ENCODE data around the gene SLC4A8.
A peak's percentile ranks its signal among the peaks of the same experiment; 100 is the strongest.
"Not testable (repeated sequence)": the region's sequence is repeated elsewhere in the genome, so short reads cannot be mapped to it uniquely, and the experiment has no call there.

Gene SLC4A8

DNA sequence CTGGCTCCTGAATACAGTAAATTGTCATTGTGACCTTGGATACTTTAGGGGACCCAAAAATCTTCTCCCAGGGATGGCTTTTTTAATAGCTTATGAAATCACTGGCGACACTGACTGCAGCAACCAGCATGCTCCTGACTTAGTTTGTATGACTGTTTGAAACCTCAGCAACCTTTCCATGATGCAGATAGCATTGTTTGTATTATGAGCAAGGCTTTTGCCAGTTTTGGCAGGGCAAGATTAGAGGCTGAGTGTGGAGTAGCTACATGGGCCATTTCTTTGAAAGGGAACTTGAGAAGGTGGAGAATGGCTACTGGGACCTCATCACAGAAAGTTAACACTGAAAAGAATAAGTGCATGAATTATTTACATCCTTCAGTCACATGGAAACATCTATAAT lies 50.9 kb downstream of the SLC4A8 start:
- DNase-seq (ENCODE audit: low read depth in 2 of 2) = no peak

DNA sequence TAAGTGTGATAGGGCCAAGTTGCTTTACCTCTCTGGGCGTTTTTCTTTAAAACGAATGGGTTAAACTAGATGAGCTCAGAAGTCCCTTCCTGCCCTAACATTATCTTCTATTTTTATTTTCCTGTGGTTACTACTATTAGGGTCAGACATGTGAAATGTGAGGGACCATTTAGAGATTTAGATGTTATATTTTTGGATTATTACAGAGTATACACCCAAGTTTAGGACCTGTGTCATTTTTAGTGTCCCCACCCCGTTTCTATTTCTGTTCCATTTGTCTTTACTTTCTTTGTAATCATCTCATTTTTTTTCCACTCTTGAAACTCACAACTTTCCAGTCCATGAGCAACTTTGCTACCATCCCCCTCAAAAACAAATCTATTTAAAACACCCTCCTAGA lies 56.3 kb downstream of the SLC4A8 start:
- DNase-seq (ENCODE audit: low read depth in 2 of 2) = no peak

DNA sequence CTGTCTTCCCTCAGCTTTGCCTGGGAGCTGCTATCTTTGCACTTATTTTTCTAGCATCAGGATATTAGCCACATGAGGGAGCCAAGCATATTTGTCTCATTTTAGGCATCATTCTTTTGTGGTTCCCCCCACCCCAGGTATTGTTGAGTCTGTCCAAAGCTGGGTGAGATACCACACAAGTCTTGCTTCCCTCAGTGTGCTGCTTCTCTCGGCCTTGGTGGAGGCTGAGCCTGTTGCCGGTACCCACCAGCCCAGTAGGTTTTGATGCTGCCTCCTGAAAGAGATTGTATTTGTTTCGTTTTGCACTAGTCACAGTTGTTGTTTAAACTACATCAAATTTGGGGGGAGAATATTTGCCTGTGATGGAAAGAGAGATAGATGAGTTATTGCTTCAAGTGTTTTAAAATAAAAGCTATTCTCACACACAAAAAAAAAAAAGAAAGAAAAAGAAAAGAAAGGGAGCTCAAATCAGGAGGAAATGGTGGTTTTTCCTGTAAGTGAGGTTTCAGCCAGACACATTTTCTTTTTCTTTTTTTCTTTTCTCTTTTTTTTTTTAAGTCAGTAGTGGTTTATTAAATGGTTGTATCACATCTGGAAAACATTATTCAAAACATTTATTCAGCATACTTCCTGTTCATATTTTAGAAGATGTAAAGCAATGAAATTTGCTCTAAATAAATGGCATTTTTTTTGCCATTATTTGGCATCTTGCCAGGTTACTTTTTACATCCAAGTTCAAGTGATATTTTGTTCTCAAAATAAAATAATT lies 58.5 kb downstream of the SLC4A8 start:
- DNase-seq (ENCODE audit: low read depth in 2 of 2) = peak in 1 of 2 donors; percentile 4

DNA sequence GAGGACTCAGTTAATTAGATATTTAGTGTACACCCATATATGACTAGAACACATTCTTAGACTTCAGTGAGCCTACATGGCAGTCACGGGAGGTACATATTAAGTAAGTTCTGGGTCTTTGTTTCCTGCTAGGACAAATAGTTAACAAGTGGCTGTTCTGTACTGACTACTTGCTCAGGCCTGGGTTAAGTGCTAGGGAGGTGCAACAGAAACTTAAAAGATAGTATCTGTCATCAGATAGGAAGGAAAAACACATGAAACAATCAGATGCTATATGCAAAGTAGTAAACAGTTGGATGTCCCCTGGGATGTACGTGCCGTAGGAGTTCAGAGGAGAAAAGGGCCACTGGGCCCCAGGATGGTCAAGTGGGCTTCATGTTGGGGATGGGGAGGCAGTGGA lies 59.5 kb downstream of the SLC4A8 start:
- DNase-seq (ENCODE audit: low read depth in 2 of 2) = no peak

DNA sequence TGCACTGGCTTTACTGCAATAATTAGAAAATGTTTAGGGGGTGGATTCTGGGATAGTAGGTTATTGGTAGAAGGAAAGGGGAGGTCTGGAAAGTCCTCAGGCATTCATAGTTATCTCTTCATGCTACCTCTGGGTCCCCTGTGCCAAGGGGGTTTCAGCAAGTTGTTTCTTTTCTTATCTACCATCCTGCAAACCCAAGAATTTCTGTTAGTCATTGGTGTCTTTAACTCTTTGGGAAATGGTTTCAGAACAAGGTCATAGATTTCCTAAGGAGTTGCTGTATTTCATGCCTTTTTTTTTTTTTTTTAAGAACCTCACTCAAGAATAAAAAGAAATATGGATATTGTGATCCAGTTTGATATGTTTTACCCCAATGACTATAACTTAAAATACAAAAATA lies 63.6 kb downstream of the SLC4A8 start:
- DNase-seq (ENCODE audit: low read depth in 2 of 2) = no peak

DNA sequence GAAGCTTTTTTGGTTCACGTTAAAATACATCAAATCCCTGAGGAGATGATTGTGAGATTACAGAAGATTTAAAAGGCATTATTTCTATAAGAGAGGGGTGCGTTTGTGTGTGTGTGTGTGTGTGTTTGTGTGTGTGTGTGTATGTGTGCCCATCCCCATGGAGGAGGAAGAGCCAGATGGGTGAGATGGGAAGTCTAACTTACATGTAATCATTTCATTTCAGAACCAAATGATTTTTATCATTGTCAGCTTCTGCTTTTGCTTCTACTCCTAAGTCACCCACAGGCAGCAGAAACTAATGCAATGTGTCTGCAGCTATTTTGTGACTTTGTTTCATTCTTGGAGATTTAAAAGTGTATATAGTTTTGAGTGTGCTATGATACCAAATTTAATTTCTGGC lies 68.7 kb downstream of the SLC4A8 start:
- DNase-seq (ENCODE audit: low read depth in 2 of 2) = no peak

DNA sequence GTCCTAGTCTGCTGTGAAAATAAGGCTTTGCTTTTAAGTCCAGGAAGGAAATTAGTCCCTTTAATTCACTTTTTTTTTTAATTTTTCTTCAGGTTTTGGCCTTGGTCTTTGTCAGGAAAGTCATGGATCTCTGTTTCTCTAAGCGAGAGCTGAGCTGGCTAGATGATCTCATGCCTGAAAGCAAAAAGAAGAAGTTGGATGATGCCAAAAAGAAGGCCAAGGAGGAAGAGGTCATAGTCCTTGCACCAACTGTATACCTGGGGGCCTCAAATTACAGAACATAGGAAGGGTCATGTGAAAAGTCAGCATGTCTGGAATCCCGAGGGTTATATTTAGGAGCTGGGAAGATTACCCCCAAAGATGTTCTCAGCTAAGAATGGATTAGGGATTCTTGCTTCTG lies 72.3 kb downstream of the SLC4A8 start:
- DNase-seq (ENCODE audit: low read depth in 2 of 2) = no peak

DNA sequence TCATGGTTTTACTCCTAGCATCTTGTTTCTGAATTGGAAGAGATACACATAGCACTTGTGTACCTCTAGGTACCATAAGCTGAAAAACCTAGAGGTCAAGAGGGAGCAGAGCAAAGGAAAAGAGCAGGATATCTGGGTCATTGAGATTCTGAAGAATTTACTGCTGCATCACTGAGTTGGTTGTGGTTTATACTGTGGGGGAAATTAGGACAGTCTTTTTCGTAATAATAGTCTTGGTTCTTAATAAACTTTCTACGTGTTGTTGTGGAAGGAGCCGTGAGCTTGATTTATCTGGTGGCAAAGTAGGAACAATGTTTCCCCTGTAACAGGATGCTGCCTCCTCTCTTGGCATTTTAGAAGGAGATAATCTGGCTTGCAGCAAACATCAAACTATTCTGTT lies 80.2 kb downstream of the SLC4A8 start:
- no peak for DNase-seq (ENCODE audit: low read depth in 2 of 2)

DNA sequence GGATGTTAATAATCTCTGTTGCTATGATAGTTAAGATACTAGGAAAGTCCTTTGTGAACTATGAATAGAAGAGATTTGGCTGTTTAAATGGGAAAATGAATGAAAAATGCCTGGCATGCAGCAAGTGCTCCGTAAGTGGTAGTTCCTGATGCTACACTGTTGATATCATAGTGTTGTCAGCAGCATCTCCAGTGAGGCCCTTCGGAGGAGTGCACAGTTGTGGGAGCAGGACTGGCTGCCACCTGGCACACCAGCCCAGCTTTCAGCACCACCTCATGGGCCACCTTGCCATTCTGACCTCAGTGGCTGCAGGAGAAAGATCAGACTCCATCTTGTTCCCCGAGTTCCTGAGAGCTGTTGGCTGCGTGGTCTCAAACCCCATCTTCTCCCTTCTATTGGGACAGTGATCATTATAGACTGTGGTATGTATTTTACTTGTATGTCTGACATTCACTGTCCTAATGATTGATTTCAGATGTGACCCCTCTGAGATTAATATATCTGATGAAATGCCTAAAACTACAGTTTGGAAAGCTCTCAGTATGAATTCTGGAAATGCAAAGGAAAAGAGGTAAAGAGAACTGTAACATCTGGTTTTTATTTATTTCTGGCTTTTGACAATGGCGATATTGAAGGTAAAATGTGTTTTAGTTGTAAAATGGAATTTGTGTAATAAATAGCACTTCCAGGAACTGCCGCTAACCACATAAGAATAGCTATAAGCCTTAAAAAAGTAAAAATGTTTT lies 80.9 kb downstream of the SLC4A8 start:
- no peak for DNase-seq (ENCODE audit: low read depth in 2 of 2)

DNA sequence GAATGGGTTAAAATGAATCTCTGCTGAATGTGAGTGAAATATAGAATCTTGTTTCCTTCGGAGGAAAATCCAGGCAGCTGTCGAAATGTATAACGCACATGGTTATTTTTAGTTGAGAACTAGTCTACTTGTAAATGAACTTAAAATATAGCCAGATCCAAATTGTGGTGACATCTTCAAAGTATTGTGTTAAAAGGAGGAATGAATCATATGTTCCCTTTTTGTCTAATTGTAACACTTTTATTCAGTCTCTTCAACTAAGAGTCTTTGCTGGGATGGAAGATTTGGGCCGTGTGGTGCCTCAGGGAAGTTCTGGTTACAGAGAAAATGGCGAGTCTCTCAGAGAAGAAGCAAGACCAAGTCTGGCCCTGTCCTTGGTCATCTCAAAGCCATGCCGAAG lies 82.5 kb downstream of the SLC4A8 start:
- DNase-seq (ENCODE audit: low read depth in 2 of 2) = no peak

DNA sequence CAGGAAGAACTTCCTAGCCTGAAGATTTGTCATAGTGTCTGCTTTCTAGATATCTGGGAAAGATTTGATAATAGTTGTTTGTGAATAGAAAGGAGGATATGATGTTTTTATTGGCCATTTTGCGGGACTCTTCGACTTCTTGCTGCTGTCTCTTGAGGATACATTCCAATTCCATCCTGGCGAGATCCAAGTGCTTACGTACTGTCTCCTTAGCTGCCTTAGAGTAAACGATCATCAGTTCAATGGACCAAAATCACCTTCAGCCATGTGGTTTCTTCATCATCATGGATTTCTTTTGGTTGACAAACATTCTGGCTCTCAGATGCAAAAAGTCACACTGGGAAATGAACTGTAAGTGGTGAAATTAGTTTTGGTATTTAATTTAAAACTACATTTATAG lies 83.7 kb downstream of the SLC4A8 start:
- no peak for DNase-seq (ENCODE audit: low read depth in 2 of 2)

DNA sequence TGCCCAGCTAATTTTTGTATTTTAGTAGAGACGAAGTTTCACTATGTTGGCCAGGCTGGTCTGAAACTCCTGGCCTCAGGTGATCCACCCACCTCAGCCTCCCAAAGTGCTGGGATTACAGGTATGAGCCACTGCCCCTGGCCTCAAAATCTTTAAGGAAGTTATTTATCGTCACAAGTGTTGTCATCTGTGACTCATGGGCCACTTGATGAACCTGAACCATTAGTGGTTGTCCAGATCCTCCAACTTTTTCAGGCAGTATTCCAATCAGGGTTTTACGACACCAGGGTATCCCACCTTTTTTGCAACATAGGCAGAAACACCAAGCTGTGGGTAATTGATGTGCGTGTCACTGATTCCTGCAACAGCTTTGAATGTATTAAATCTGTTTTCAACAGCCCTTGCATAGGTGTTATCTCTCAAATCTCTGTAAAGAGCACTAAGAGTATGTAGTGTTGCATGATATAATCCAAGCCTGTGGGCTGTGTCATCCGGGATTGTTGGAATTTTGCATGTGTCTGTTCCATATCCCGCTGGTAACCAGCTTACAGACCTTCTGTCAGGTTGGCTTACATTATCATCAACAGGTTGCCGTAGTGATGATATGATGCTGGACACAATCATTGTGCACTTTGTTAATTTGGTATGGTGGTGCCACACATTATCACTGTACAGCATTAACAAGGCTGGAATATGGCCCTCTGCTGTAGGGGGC lies 87.1 kb downstream of the SLC4A8 start:
- DNase-seq (ENCODE audit: low read depth in 2 of 2) = no peak

DNA sequence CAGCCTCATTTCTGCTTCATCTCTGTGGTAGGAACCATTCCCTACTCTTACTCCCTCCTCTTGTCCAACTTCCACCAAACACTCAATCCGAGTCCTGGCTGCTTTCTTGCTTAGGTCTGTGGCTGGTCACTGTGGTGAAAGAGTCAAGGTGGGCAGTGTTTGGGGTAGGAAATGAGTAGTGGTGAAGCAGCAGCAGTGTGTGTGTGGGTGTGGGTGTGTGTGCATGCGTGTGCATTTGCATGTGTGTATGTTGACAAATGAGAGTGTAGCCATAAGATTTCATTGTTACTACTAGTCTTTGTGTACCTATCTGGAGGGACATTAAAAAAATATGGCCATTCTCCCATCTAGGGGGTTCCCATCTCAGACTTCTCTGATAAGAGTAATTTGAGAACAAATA lies 87.8 kb downstream of the SLC4A8 start:
- DNase-seq (ENCODE audit: low read depth in 2 of 2) = no peak

DNA sequence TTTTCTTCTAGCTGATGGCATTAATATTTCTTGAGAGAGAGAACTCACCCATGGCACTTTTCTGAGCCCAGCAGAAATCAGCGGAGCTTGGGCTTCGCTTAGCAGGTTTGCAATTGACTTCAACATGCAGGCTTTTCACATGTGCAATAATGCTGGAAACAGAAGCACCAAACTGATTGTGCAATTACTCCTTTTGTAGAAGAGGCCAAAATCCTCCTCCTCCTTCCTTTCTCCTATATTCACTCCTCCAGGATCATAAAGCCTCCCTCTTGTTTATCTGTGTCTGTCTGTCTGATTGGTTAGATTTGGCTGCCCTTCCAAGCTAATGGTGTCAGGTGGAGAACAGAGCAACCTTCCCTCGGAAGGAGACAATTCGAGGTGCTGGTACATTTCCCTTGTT lies 90.4 kb downstream of the SLC4A8 start:
- not testable (repeated sequence) for DNase-seq (ENCODE audit: low read depth in 2 of 2)

DNA sequence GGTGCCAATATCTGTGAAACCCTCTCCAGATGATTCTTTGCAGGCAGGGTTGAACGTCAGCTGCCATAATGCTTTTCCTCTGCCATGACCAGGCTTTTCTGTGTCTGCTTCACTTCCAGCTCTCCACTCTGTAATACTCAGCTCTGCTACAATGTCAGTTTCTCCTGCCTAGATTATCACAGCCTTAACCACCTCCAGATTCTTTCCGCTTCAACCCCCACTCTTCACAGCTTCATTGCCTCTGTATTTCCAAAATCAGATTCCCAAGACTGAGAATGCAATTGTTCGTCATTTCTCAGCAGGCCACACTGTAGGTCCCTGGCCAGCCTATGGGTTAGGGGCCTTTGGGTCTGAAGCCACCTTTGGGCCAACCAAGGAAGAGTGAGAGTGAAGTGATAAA lies 92.7 kb downstream of the SLC4A8 start:
- no peak for DNase-seq (ENCODE audit: low read depth in 2 of 2)

DNA sequence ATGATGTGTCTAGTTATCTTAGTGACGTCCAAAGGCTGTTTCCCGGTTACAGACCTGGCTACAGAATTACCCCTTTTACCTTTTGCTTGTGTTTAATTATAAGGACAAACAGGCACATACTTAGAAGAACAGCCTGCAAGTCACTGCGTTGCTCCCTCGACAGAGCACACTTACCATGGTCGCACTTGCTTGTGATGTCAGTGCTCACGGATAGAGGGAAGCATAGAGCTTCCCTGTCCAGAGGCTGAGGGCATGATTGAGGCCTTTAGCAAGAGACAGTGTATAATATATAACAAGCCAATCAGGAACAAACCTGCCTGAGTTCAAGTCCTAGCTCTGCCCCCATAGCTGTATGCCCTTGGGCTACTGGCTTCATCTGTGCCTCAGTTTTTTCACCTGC lies 93.2 kb downstream of the SLC4A8 start:
- DNase-seq (ENCODE audit: low read depth in 2 of 2) = no peak

DNA sequence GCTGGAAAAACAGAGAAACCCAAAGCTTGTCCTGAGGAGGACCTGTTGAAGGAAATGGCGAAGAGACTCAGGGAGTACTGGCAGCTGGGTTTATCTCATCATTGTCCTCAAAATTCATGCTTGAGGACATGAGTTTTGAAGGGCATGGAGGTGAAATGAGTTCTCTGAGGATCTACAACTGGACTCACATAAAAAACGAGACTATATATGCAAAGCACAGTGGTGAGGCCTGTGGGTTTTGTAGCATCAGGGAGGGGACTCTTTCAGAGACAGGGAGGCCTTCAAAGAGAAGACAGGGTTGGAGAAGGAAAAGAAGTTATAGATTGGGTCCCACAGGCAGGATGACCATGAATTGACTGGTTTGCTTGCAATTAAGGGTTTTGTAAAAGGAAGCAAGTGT lies 95.1 kb downstream of the SLC4A8 start:
- DNase-seq (ENCODE audit: low read depth in 2 of 2) = no peak

DNA sequence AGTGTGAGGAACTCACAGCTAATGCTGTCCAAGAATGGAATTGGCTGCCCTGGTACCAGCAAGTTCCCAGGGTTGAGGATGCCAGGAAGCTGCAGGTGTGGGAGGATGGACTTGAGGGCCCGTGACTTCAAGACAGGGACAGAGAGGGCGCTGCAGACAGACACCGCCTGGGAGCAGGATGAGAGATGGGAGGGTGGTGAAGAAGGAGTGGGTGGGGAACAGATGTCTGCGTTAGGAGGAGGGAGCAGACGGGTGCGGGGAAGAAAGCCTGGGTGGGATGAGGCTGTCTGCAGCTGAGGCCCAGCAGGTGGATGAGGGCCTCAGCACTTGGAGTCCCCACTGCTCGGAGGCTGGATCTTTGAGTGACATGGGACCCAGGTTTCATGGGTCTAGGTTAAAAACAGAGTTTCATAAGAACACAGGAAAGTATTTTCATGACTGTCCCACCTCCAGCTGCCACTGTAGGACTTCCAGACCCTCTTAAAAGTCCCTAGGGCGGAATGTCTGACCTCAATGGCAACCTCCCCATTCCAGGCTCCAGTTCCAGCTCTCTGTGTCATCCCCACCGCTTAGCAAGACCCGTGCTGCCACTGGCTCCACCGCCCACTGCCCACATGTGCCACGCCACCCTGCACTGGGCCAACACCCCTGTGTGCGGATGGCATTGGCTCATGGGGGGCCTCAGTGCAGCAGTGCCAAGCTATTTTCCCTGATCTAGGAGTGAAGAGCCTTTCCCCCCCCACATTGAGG lies 96.1 kb downstream of the SLC4A8 start:
- no peak for DNase-seq (ENCODE audit: low read depth in 2 of 2)

DNA sequence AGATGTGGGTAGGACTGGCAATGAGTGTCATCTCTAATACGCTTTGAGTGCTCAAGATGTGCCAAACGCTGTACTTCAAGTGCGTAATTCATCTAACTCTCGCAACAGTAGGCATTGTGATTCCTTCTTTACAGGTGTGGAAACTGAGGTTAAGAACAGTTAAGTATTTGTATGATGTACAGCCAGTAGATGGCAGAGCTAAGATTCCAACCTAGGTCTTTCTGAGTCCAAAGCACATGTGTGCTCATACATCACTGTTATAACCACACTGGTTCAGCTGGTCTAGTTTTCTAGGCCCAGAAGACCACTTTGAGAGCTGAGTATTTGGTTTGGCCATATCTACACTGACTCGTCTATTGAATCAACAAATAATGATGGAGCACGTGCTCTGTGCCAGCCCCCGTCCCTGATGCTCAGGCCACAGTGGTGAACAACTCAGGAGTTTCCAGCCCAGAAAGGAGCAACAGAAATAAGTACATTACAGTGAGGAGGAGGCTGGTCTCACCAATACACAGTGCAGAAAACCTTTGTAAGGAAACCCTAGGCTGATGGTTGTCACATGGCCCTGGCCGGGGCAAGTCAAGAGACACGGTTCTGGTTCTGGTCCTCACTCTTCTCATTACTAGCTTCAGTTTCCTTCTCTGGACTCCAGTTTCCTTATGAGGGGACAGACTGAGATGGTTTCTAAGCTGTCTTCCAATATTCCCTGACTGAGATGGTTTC lies 97.1 kb downstream of the SLC4A8 start:
- DNase-seq (ENCODE audit: low read depth in 2 of 2) = no peak

DNA sequence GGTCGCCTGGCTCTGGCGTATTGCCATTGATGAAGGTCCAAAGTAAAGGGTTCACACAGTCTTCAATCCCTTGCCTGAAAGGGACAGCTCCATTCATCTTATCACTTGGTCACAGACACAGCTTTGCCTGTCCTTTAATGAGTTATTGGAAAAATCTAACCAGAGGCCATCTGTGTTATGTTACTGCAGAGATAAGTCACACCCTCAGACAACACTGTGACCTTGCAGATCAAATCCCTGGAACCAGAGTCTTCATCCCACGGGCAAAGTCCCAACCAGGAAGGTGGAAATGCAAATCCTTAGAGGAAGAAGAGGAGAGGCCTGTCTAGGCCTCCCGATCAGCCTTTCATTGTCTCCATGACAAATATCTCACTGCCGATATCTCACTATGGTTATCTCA lies 98.1 kb downstream of the SLC4A8 start:
- DNase-seq (ENCODE audit: low read depth in 2 of 2) = no peak

DNA sequence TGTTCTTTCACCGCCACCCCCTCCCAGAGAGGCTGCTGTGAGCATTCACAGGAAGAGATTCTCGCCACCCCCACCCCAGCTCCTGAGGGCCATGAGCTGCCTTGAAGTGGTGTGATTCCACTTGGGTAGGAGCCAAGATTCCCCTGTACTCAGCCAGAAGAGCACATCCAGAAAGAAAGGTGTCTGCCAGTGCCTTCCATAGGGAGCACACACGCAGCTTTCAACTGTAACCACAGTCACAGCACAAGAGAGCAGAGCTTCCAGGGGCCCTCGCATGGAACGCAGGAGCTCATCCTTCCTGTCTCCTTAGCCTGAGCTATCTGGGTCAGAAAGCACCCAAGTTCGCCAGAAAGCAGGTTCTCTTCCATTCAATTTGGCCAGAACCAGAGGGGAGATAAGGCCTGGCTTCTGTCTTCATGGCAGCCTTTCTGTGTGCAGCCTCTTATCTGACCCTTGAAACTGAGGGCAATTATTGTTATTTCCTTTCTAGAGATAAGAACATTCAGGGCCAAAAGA lies 99.8 kb downstream of the SLC4A8 start:
- DNase-seq (ENCODE audit: low read depth in 2 of 2) = no peak
